Sigmoid colon (tissue), 7 donors: ENCODE results near the gene COCH. TPM values are rescaled to one million over a fixed set of nuclear protein-coding genes. Genes with fewer than 3 reads are reported as not detected.

Source experiments
- DNase-seq: peaks from one replicate; pipeline ENCODE4 v3.0.0-alpha.2; 2019
- H3K27ac ChIP-seq, 4 donors: fragments of 200-600 bp; sonication (generic); one replicate each; pipeline ENCODE4 v1.5.1; 2016 to 2019; ENCODE audit warnings: mild to moderate bottlenecking in 1 of 4
- H3K27me3 ChIP-seq, 3 donors: fragments of 200-600 bp; sonication (generic); one replicate each; pipeline ENCODE4 v1.5.1; 2019; ENCODE audit warnings: mild to moderate bottlenecking in 1 of 3
- H3K36me3 ChIP-seq, 4 donors: fragments of 200-600 bp; sonication (generic); one replicate each; pipeline ENCODE4 v1.5.1; 2016 to 2019
- H3K4me1 ChIP-seq, 4 donors: fragments of 200-600 bp; sonication (generic); one replicate each; pipeline ENCODE4 v1.5.1; 2017 to 2019
- H3K4me3 ChIP-seq, 4 donors: fragments of 200-600 bp; sonication (generic); one replicate each; pipeline ENCODE4 v1.5.1; 2017 to 2019; ENCODE audit warnings: mild to moderate bottlenecking in 2 of 4, moderate library complexity in 1 of 4
- H3K9me3 ChIP-seq, 4 donors: fragments of 200-600 bp in 3 of 4; sonication (generic) in 3 of 4; one replicate each; pipeline versions ENCODE4 v1.5.1 to v1.6.1; 2013 to 2019
- CTCF ChIP-seq, 4 experiments: fragments of 450-650 bp in 3 of 4; fragments of 200-600 bp in 1 of 4; IDR thresholded peaks; one replicate each; pipeline ENCODE4 v1.5.1; 2016 to 2019; ENCODE audit warnings: antibody characterized with exemption in 4 of 4, mild to moderate bottlenecking in 3 of 4, moderate library complexity in 2 of 4
- EP300 ChIP-seq, 4 donors: sonication (generic); formaldehyde crosslinking; IDR thresholded peaks; one replicate each; pipeline ENCODE4 v1.6.1; 2017; ENCODE audit warnings: antibody characterized with exemption in 4 of 4
- POLR2A ChIP-seq, 2 donors: fragments of 450-650 bp; IDR thresholded peaks; one replicate each; pipeline ENCODE4 v1.6.1; 2016; ENCODE audit warnings: antibody characterized with exemption in 2 of 2, mild to moderate bottlenecking in 2 of 2, moderate library complexity in 2 of 2
- POLR2AphosphoS5 ChIP-seq, 4 donors: sonication (generic); formaldehyde crosslinking; IDR thresholded peaks; one replicate each; pipeline ENCODE4 v1.6.1; 2017; ENCODE audit warnings: antibody characterized with exemption in 4 of 4
- WGBS, 2 donors: extraction: QIAGEN DNeasy Blood & Tissue Kit; methylation state at CpG; one replicate each; pipeline ENCODE4 v1.1.7; 2013; 5-methylcytosine and 5-hydroxymethylcytosine counted together
- intact Hi-C: fragments of 100-400 bp; cut with DNase I; formaldehyde crosslinking; loops from one replicate; pipeline ENCODE4 v1.15.1; 2023
- polyA plus RNA-seq, 3 donors: library from polyadenylated mRNA; stranded (reverse); fragments of 200-250 nt; gene quantifications; one replicate each; pipeline ENCODE4 v1.2.3, GENCODE V29; 2013
- total RNA-seq, 4 donors: library from RNA; depleted of rRNA; stranded (reverse); fragments of >200 nt; gene quantifications; one replicate each; pipeline ENCODE4 v1.1.0, GENCODE V29; 2016
- donor health status: healthy with polysubstance abuse.
- donor health status: Bipolar disorder and iron deficiency.
- donor health status: healthy.

Gene COCH
- total and polyA plus RNA-seq, 7 donors = 0.71 to 15.1 (median 1.6) TPM

- no peaks in the 10 kb centered on the region for H3K9me3 ChIP-seq
- H3K27ac ChIP-seq = no peak overlapping the region
- H3K27me3 ChIP-seq = no peaks in the 10 kb centered on the region
- intact Hi-C loops = no loop called here
- H3K4me3 ChIP-seq = no peak overlapping the region
- no peak for DNase-seq
- TF ChIP-seq POLR2A (IDR thresholded peaks at IDR 0.05) = no peak
- no peak for TF ChIP-seq CTCF (IDR thresholded peaks at IDR 0.05)
- no peak for TF ChIP-seq EP300 (IDR thresholded peaks at IDR 0.05)
- TF ChIP-seq POLR2AphosphoS5 (IDR thresholded peaks at IDR 0.05) = no peak
- peaks cover 0 to 68% (median 28%) of the 10 kb centered on the region in 4 donors for H3K36me3 ChIP-seq
- 70 to 87% methylated on average over 2 of the region's 2 CpGs for WGBS, 2 donors
- H3K4me1 ChIP-seq = no peaks in the 10 kb centered on the region
Observed at GRCh38 chr14:30908826-30909225, 34.5 kb downstream of the COCH start.

- Histone ChIP-seq H3K27ac (no peak overlapping the region), H3K4me3 (no peak overlapping the region), H3K27me3 (no peaks in the 10 kb centered on the region), H3K36me3 (peaks cover 0 to 23% (median 14%) of the 10 kb centered on the region in 4 donors), H3K4me1 (peaks cover 0 to 11% (median 7%) of the 10 kb centered on the region in 4 donors), H3K9me3 (no peaks in the 10 kb centered on the region)
- TF ChIP-seq EP300 (IDR thresholded peaks at IDR 0.05) (no peak), CTCF (IDR thresholded peaks at IDR 0.05) (no peak), POLR2AphosphoS5 (IDR thresholded peaks at IDR 0.05) (no peak), POLR2A (IDR thresholded peaks at IDR 0.05) (no peak)
- no peak for DNase-seq
- 92 to 96% methylated on average over 1 of the region's 1 CpG for WGBS, 2 donors
- intact Hi-C loops = no loop called here
Observed at GRCh38 chr14:30914812-30915211, 40.5 kb downstream of the COCH start.

- H3K4me3 ChIP-seq = no peak overlapping the region
- TF ChIP-seq EP300 (IDR thresholded peaks at IDR 0.05) = no peak
- no peak for TF ChIP-seq POLR2AphosphoS5 (IDR thresholded peaks at IDR 0.05)
- TF ChIP-seq POLR2A (IDR thresholded peaks at IDR 0.05) = no peak
- H3K9me3 ChIP-seq = no peaks in the 10 kb centered on the region
- peaks cover 0 to 16% (median 13%) of the 10 kb centered on the region in 4 donors for H3K36me3 ChIP-seq
- H3K27me3 ChIP-seq = no peaks in the 10 kb centered on the region
- intact Hi-C loops = no loop called here
- 77 to 83% methylated on average over 2 of the region's 2 CpGs for WGBS, 2 donors
- no peak for DNase-seq
- H3K27ac ChIP-seq = no peak overlapping the region
- peaks cover 0 to 11% (median 7%) of the 10 kb centered on the region in 4 donors for H3K4me1 ChIP-seq
Observed at GRCh38 chr14:30915596-30915995, 41.2 kb downstream of the COCH start.

- Histone ChIP-seq H3K27me3 (no peaks in the 10 kb centered on the region), H3K4me3 (no peak overlapping the region), H3K9me3 (no peaks in the 10 kb centered on the region), H3K27ac (no peak overlapping the region), H3K4me1 (peaks cover 0 to 5% (median 0%) of the 10 kb centered on the region in 4 donors), H3K36me3 (peaks cover 0 to 14% (median 0%) of the 10 kb centered on the region in 4 donors)
- intact Hi-C loops = no loop called here
- TF ChIP-seq EP300 (IDR thresholded peaks at IDR 0.05) (no peak), POLR2AphosphoS5 (IDR thresholded peaks at IDR 0.05) (no peak), CTCF (IDR thresholded peaks at IDR 0.05) (no peak), POLR2A (IDR thresholded peaks at IDR 0.05) (no peak)
- DNase-seq = no peak
- WGBS, 2 donors = 40 to 50% methylated on average over 1 of the region's 1 CpG
Observed at GRCh38 chr14:30921305-30921704, 46.9 kb downstream of the COCH start.

- Histone ChIP-seq H3K36me3 (peaks cover 0 to 14% (median 0%) of the 10 kb centered on the region in 4 donors), H3K9me3 (no peaks in the 10 kb centered on the region), H3K27ac (no peak overlapping the region), H3K27me3 (no peaks in the 10 kb centered on the region), H3K4me3 (no peak overlapping the region), H3K4me1 (peaks cover 0 to 5% (median 0%) of the 10 kb centered on the region in 4 donors)
- no peak for DNase-seq
- WGBS, 2 donors = 93 to 97% methylated on average over 2 of the region's 2 CpGs
- intact Hi-C loops = no loop called here
- TF ChIP-seq POLR2A (IDR thresholded peaks at IDR 0.05) = no peak
Observed at GRCh38 chr14:30921788-30922187, 47.4 kb downstream of the COCH start.

GRCh38 chr14:30925254-30925653 is 50.9 kb downstream of the COCH start:
- no peak for TF ChIP-seq CTCF (IDR thresholded peaks at IDR 0.05)
- TF ChIP-seq EP300 (IDR thresholded peaks at IDR 0.05) = no peak
- no peak for TF ChIP-seq POLR2A (IDR thresholded peaks at IDR 0.05)
- no peak for TF ChIP-seq POLR2AphosphoS5 (IDR thresholded peaks at IDR 0.05)
- H3K9me3 ChIP-seq = no peaks in the 10 kb centered on the region
- H3K27me3 ChIP-seq = no peaks in the 10 kb centered on the region
- 89 to 90% methylated on average over 2 of the region's 2 CpGs for WGBS, 2 donors
- intact Hi-C loops = no loop called here
- no peak for DNase-seq
- no peak overlapping the region for H3K27ac ChIP-seq
- peaks cover 0 to 17% (median 7%) of the 10 kb centered on the region in 4 donors for H3K4me1 ChIP-seq
- no peak overlapping the region for H3K4me3 ChIP-seq
- H3K36me3 ChIP-seq = peaks cover 0 to 14% (median 0%) of the 10 kb centered on the region in 4 donors
